ENCODE measurements around the gene SRSF2.

Gene SRSF2

GRCh38 chr17:76695059-76695831, 41.9 kb downstream of the SRSF2 start:
- DNase-seq (ENCODE audit: low read depth) = no peak
- no peak overlapping the region for H3K4me3 ChIP-seq (ENCODE audit: low read depth, low read length)
- TF ChIP-seq, protein P1, sequence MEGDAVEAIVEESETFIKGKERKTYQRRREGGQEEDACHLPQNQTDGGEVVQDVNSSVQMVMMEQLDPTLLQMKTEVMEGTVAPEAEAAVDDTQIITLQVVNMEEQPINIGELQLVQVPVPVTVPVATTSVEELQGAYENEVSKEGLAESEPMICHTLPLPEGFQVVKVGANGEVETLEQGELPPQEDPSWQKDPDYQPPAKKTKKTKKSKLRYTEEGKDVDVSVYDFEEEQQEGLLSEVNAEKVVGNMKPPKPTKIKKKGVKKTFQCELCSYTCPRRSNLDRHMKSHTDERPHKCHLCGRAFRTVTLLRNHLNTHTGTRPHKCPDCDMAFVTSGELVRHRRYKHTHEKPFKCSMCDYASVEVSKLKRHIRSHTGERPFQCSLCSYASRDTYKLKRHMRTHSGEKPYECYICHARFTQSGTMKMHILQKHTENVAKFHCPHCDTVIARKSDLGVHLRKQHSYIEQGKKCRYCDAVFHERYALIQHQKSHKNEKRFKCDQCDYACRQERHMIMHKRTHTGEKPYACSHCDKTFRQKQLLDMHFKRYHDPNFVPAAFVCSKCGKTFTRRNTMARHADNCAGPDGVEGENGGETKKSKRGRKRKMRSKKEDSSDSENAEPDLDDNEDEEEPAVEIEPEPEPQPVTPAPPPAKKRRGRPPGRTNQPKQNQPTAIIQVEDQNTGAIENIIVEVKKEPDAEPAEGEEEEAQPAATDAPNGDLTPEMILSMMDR (IDR thresholded peaks at IDR 0.05; ENCODE audit: control insufficient read depth, extremely low read depth, insufficient read depth) = no peak

GRCh38 chr17:76691379-76692191, 45.5 kb downstream of the SRSF2 start:
- no peak overlapping the region for H3K4me3 ChIP-seq (ENCODE audit: low read depth, low read length)
- no peak for DNase-seq (ENCODE audit: low read depth)
- TF ChIP-seq, protein P1 (IDR thresholded peaks at IDR 0.05; ENCODE audit: control insufficient read depth, extremely low read depth, insufficient read depth) = no peak

DNA sequence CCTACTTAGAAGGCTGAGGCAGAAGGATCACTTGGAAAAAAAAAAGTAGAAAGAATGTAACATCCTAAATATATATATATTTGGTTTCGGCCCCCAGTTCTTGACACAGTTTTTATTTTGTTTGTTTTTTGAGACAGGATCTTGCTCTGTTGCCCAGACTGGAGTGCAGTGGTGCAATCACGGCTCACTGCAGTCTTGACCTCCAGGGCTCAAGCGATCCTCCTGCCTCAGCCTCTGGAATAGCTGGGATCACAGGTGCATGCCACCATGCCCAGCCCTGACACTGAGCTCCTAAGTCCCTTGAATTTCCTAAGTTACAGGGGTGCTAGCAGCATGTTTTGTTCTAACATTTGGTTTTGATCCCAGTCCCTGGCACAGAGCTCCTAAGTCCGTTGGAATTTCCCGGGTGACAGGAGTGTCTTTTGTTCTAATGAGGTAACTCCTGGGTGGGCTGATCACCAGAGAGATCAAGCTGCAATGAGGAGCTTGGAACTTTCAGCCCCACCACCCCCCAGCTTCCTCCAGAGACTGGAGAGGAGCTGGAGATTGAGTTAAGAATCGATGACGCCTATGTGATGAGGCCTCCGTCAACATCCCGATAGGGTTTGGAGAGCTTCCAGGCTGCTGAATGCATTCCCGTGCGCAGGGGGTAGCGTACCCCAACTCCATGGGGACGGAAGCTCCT, 46.4 kb downstream of the SRSF2 start:
- TF ChIP-seq, protein P1 (IDR thresholded peaks at IDR 0.05; ENCODE audit: control insufficient read depth, extremely low read depth, insufficient read depth) = no peak
- DNase-seq (ENCODE audit: low read depth) = no peak
- H3K4me3 ChIP-seq (ENCODE audit: low read depth, low read length) = no peak overlapping the region

GRCh38 chr17:76689859-76690258, 47.3 kb downstream of the SRSF2 start:
- no peak for DNase-seq (ENCODE audit: low read depth)
- TF ChIP-seq, protein P1 (IDR thresholded peaks at IDR 0.05; ENCODE audit: control insufficient read depth, extremely low read depth, insufficient read depth) = no peak
- H3K4me3 ChIP-seq (ENCODE audit: low read depth, low read length) = no peak overlapping the region

GRCh38 chr17:76688165-76688622, 48.9 kb downstream of the SRSF2 start:
- H3K4me3 ChIP-seq (ENCODE audit: low read depth, low read length) = no peak overlapping the region
- TF ChIP-seq, protein P1 (IDR thresholded peaks at IDR 0.05; ENCODE audit: control insufficient read depth, extremely low read depth, insufficient read depth) = no peak
- DNase-seq (ENCODE audit: low read depth) = no peak

DNA sequence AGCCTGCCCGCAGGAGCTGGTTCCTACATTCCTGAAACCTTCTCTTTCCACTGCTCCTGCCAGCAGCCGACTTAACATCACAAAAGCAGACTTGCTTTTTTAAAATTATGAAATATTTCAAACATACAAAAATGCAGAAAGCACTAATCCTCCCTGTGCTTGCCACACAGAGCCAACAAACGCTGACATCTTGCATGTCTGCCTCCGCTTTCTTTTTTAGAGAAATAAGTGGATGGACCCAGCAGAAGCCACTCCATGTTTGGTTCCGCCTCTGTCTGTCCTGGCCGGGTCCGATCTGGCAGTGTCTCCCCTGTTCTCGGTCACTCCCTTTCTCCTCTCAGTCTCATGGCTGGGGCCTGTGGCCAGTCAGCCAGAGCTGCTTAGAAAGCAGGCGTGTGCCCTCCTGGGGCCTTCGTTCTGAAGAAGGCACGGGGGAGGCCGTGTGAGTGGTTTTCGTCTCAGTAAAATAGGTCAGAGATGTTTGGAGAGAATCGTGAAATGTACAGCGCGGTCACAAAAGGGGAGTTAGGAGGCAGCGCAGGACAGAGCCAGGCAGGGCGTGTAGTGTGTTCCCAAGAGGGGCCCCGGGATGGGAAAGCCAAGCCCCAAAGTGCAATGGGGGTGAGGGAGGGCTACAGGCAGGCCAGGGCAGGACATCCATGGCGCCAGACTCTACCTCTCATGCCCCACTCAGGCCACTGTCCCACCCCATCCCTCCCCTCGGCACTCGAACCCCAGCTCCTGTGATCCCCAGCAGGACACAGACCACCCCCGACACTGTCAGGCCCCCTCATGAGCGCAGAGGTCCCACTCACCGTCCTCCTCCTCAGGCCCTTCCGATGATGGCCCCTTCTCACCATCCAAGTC, 49.6 kb downstream of the SRSF2 start:
- H3K4me3 ChIP-seq (ENCODE audit: low read depth, low read length) = no peak overlapping the region
- DNase-seq (ENCODE audit: low read depth) = no peak
- TF ChIP-seq, protein P1 (IDR thresholded peaks at IDR 0.05; ENCODE audit: control insufficient read depth, extremely low read depth, insufficient read depth) = no peak
